Body of pancreas (tissue), 4 donors: ENCODE measurements around the gene SUMO4. TPM values are rescaled to one million over a fixed set of nuclear protein-coding genes. Genes with fewer than 3 reads are reported as not detected.

Experiments used
- ATAC-seq: fragments of 150-250 bp; one replicate; pipeline ENCODE4 v1.9.1; 2016
- DNase-seq, 4 donors: peaks; one replicate each; pipeline ENCODE4 v3.0.0-alpha.2; 2019
- H3K27ac ChIP-seq, 4 donors: fragments of 200-600 bp; sonication (generic); 1 replicate in 3 of 4; 2 replicates in 1 of 4; pipeline versions ENCODE4 v1.5.1 to v1.6.1; 2016 to 2019; ENCODE audit warnings: mild to moderate bottlenecking in 1 of 4, mixed read lengths in 1 of 4, moderate library complexity in 1 of 4
- H3K27me3 ChIP-seq, 2 donors: fragments of 200-600 bp; sonication (generic); one replicate each; pipeline ENCODE4 v1.6.0; 2016; ENCODE audit warnings: mild to moderate bottlenecking in 1 of 2
- H3K36me3 ChIP-seq, 2 donors: fragments of 200-600 bp; sonication (generic); replicated peaks in 1 of 2; 2 replicates each; pipeline ENCODE4 v1.5.1; 2016; ENCODE audit warnings: low read depth in 2 of 2; ENCODE audit not compliant: insufficient read depth in 1 of 2
- H3K4me1 ChIP-seq: fragments of 200-600 bp; sonication (generic); one replicate; pipeline ENCODE4 v1.6.0; 2016
- H3K4me3 ChIP-seq, 2 donors: fragments of 200-600 bp; sonication (generic); 1 replicate in 1 of 2; 2 replicates in 1 of 2; pipeline ENCODE4 v1.5.1; 2016 to 2019
- H3K9me3 ChIP-seq, 3 donors: fragments of 200-600 bp; sonication (generic); 1 replicate in 2 of 3; 2 replicates in 1 of 3; pipeline ENCODE4 v1.5.1; 2016
- CTCF ChIP-seq, 7 experiments: fragments of 450-650 bp in 4 of 7; fragments of 200-600 bp in 3 of 7; sonication (generic) in 3 of 7; IDR thresholded peaks; one replicate each; pipeline ENCODE4 v1.5.1; 2016 to 2019; ENCODE audit warnings: antibody characterized with exemption in 7 of 7
- POLR2A ChIP-seq, 3 donors: fragments of 450-650 bp; IDR thresholded peaks; one replicate each; pipeline ENCODE4 v1.6.1; 2016; ENCODE audit warnings: antibody characterized with exemption in 3 of 3, mild to moderate bottlenecking in 2 of 3
- WGBS, 2 donors: methylation state at CpG; one replicate each; pipeline ENCODE4 v1.1.5; 2017; 5-methylcytosine and 5-hydroxymethylcytosine counted together
- intact Hi-C: fragments of 100-400 bp; cut with DNase I; formaldehyde crosslinking; loops from one replicate; pipeline ENCODE4 v1.15.1; 2023
- total RNA-seq, 2 donors: library from RNA; depleted of rRNA; stranded (reverse); fragments of >200 nt; gene quantifications; one replicate each; pipeline ENCODE4 v1.1.0, GENCODE V29; 2016

The SUMO4 gene
- total RNA-seq = 1 to 10 TPM in 1 of 2 donors, not detected in 1; 1.3 TPM

- TF ChIP-seq POLR2A (IDR thresholded peaks at IDR 0.05) (no peak), CTCF (IDR thresholded peaks at IDR 0.05) (no peak)
- DNase-seq = no peak
- 98% methylated on average over 11 of the region's 11 CpGs for WGBS, 2 donors
- Histone ChIP-seq H3K9me3 (no peaks in the 10 kb centered on the region), H3K4me1 (peaks cover 9% of the 10 kb centered on the region), H3K27me3 (no peaks in the 10 kb centered on the region), H3K36me3 (peaks cover 0 to 8% of the 10 kb centered on the region in 2 donors), H3K4me3 (no peak within 1 kb of the TSS), H3K27ac (no peak within 1 kb of the TSS)
- intact Hi-C loops = no loop called here
- no peak for ATAC-seq
Observed at GRCh38 chr6:149400050-149400449, at the start of gene SUMO4. Gene SUMO4, plus strand, starts transcription at chr6:149400262. Its CDS starts 130 bp downstream, at chr6:149400392.

GRCh38 chr6:149354009-149354408, 46.1 kb upstream of the SUMO4 start:
- H3K36me3 ChIP-seq = no peaks in the 10 kb centered on the region
- DNase-seq (no peak), ATAC-seq (no peak)
- no peak for TF ChIP-seq CTCF (IDR thresholded peaks at IDR 0.05)
- no peak for TF ChIP-seq POLR2A (IDR thresholded peaks at IDR 0.05)
- intact Hi-C loops = no loop called here
- H3K27me3 ChIP-seq = no peaks in the 10 kb centered on the region
- H3K4me1 ChIP-seq = peaks cover 4% of the 10 kb centered on the region
- H3K9me3 ChIP-seq = no peaks in the 10 kb centered on the region
- H3K27ac ChIP-seq = no peak overlapping the region
- no peak overlapping the region for H3K4me3 ChIP-seq
- WGBS, 2 donors = 29 to 34% methylated on average over 2 of the region's 2 CpGs

- ATAC-seq (no peak), DNase-seq (no peak)
- H3K4me1 ChIP-seq = peaks cover 4% of the 10 kb centered on the region
- no peaks in the 10 kb centered on the region for H3K27me3 ChIP-seq
- no peak overlapping the region for H3K27ac ChIP-seq
- 90 to 92% methylated on average over 6 of the region's 6 CpGs for WGBS, 2 donors
- intact Hi-C loops = no loop called here
- H3K9me3 ChIP-seq = no peaks in the 10 kb centered on the region
- no peak overlapping the region for H3K4me3 ChIP-seq
- no peak for TF ChIP-seq CTCF (IDR thresholded peaks at IDR 0.05)
- TF ChIP-seq POLR2A (IDR thresholded peaks at IDR 0.05) = no peak
- no peaks in the 10 kb centered on the region for H3K36me3 ChIP-seq
Observed at GRCh38 chr6:149356081-149356750, 43.8 kb upstream of the SUMO4 start.

- Histone ChIP-seq H3K4me3 (no peak overlapping the region), H3K9me3 (no peaks in the 10 kb centered on the region), H3K36me3 (no peaks in the 10 kb centered on the region), H3K27ac (no peak overlapping the region), H3K4me1 (peaks cover 7% of the 10 kb centered on the region), H3K27me3 (no peaks in the 10 kb centered on the region)
- 91 to 96% methylated on average over 17 of the region's 17 CpGs for WGBS, 2 donors
- no peak for ATAC-seq
- no peak for DNase-seq
- intact Hi-C loops = no loop called here
- no peak for TF ChIP-seq POLR2A (IDR thresholded peaks at IDR 0.05)
- TF ChIP-seq CTCF (IDR thresholded peaks at IDR 0.05) = no peak
Observed at GRCh38 chr6:149357726-149358538, 42.1 kb upstream of the SUMO4 start.
